AG09309 (cell line): ENCODE results near the gene ADGRL1.

Experiments
- DNase-seq: peaks from one replicate; pipeline ENCODE4 v3.0.0-alpha.2; 2010; ENCODE audit warnings: low read depth
- H3K4me3 ChIP-seq: 2 replicates; pipeline ENCODE4 v1.5.1; 2011; ENCODE audit warnings: mild to moderate bottlenecking, low read depth, low read length, moderate library complexity; ENCODE audit not compliant: control insufficient read depth
- CTCF ChIP-seq: IDR thresholded peaks from 2 replicates; pipeline ENCODE4 v1.5.1; 2011; ENCODE audit warnings: mild to moderate bottlenecking, low read depth, low read length, inconsistent platforms; ENCODE audit not compliant: insufficient read depth, control insufficient read depth; ENCODE audit errors: missing control alignments

Gene ADGRL1

GRCh38 chr19:14122924-14123323 lies 83.0 kb downstream of the ADGRL1 start:
- H3K4me3 ChIP-seq, result no peak overlapping the region
- DNase-seq, result no peak
- no peak for TF ChIP-seq CTCF

GRCh38 chr19:14120497-14120780 lies 85.5 kb downstream of the ADGRL1 start:
- H3K4me3 ChIP-seq, result no peak overlapping the region

GRCh38 chr19:14119644-14120496 lies 86.1 kb downstream of the ADGRL1 start:
- H3K4me3 ChIP-seq, result no peak overlapping the region
- DNase-seq, result no peak
- no peak for TF ChIP-seq CTCF

More at GRCh38 chr19:14120497-14120780, 85.5 kb downstream of the ADGRL1 start:
- TF ChIP-seq CTCF, result no peak
- DNase-seq, result no peak

GRCh38 chr19:14119146-14119545 lies 86.8 kb downstream of the ADGRL1 start:
- no peak for DNase-seq

GRCh38 chr19:14118165-14119051 lies 87.6 kb downstream of the ADGRL1 start:
- DNase-seq, result peak; percentile 70
- no peak for TF ChIP-seq CTCF
- peak overlapping the region; percentile 46 for H3K4me3 ChIP-seq

More at GRCh38 chr19:14119146-14119545, 86.8 kb downstream of the ADGRL1 start:
- peak overlapping the region; percentile 46; the same call in 1 of the 2 replicates for H3K4me3 ChIP-seq
- no peak for TF ChIP-seq CTCF

GRCh38 chr19:14117668-14118164 lies 88.3 kb downstream of the ADGRL1 start, which contains the start of gene PRKACA:
Gene PRKACA, minus strand, starts transcription at chr19:14117762. Its CDS starts 215 bp downstream, at chr19:14117547.
- DNase-seq, result peak; percentile 94
- H3K4me3 ChIP-seq, result peak within 1 kb of the TSS; percentile 85
- TF ChIP-seq CTCF, result no peak
